Fibroblast of lung (primary cell): Measurements from ENCODE around the gene PADI2.

Source experiments
- CTCF ChIP-seq, 2 donors: IDR thresholded peaks in 1 of 2; conservative IDR thresholded peaks in 1 of 2; 1 replicate in 1 of 2; 2 replicates in 1 of 2; pipeline ENCODE4 v1.5.1; 2011 to 2012; ENCODE audit warnings: low read length in 2 of 2, control low read depth in 1 of 2, inconsistent platforms in 1 of 2, low read depth in 1 of 2, mild to moderate bottlenecking in 1 of 2
- EZH2 ChIP-seq: IDR thresholded peaks from 2 replicates; pipeline ENCODE4 v1.5.1; 2012; ENCODE audit warnings: low read length, control low read depth, mild to moderate bottlenecking; ENCODE audit errors: missing control alignments

DNA sequence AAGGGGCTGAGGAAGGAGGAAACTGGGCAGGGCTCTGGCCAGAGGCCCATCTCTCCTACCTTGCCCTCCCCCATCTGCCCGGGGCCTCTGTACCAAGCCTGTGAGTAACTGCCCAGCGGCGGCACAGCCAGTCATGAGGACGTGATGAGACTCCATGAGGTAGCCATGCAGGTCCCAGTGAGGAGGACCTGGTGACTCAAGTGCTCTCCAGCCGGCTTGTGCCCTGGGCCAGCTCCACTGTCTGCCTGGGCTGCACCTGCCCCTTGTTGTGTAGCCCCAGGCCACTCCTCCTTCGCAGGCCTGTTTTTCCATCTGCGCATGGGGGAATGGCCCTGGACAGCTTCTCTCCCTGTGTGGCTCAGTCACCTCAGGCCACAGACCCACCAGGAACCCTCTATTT is 43.7 kb upstream of the PADI2 start:
- no peak for TF ChIP-seq CTCF (conservative IDR thresholded peaks at IDR 0.05 in 1 of 2, IDR thresholded peaks at IDR 0.05 in 1 of 2; ENCODE audit: low read depth in 1 of 2, low read length in 2 of 2)
- TF ChIP-seq EZH2 = no peak
